ENCODE results near the gene PCSK9.

Gene PCSK9

DNA sequence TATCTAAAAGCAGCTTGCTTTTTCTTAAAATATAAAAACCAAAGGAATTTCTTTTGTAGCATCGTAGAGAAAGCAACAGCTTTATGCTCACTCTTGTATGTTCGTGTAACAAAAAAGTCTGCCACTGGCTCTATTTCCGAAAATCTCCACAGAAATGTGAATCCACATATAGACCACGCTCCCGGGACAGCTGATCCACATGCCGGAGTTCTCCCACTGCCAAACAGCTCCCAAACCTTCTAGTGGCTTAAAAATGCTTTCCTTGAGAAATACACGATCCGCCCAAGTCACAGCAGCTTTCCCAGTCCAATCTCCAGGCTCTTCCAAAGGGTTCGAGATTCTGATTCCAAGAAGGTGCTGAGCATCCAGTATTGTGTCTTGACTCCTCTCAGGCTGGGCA lies 29.3 kb downstream of the PCSK9 start:
- Histone ChIP-seq H3K4me1 (ENCODE audit: control insufficient read depth, insufficient read depth, low read length) (no peaks in the 10 kb centered on the region; the same call in 1 of the 2 replicates), H3K9ac (ENCODE audit: low read depth, low read length) (no peak overlapping the region), H3K36me3 (ENCODE audit: control insufficient read depth, insufficient read depth, low read length) (peaks cover 89% of the 10 kb centered on the region), H3K9me3 (ENCODE audit: control insufficient read depth, insufficient read depth, low read length) (no peaks in the 10 kb centered on the region), H3K27ac (ENCODE audit: low read depth, low read length) (no peak overlapping the region), H3K27me3 (ENCODE audit: control insufficient read depth, insufficient read depth, low read length) (no peaks in the 10 kb centered on the region), H3K4me3 (ENCODE audit: low read depth, low read length) (no peak overlapping the region)

- H3K36me3 ChIP-seq (ENCODE audit: control insufficient read depth, insufficient read depth, low read length): peaks cover 90% of the 10 kb centered on the region
- no peak overlapping the region for H3K27ac ChIP-seq (ENCODE audit: low read depth, low read length)
- H3K27me3 ChIP-seq (ENCODE audit: control insufficient read depth, insufficient read depth, low read length): no peaks in the 10 kb centered on the region
- no peaks in the 10 kb centered on the region for H3K9me3 ChIP-seq (ENCODE audit: control insufficient read depth, insufficient read depth, low read length)
- no peak overlapping the region for H3K9ac ChIP-seq (ENCODE audit: low read depth, low read length)
- no peak overlapping the region for H3K4me3 ChIP-seq (ENCODE audit: low read depth, low read length)
- no peaks in the 10 kb centered on the region; the same call in 1 of the 2 replicates for H3K4me1 ChIP-seq (ENCODE audit: control insufficient read depth, insufficient read depth, low read length)
Observed at GRCh38 chr1:55069280-55069679, 29.9 kb downstream of the PCSK9 start.

GRCh38 chr1:55070293-55071164 lies 31.2 kb downstream of the PCSK9 start:
- Histone ChIP-seq H3K4me1 (ENCODE audit: control insufficient read depth, insufficient read depth, low read length) (no peaks in the 10 kb centered on the region; the same call in 1 of the 2 replicates), H3K36me3 (ENCODE audit: control insufficient read depth, insufficient read depth, low read length) (peaks cover 92% of the 10 kb centered on the region), H3K4me3 (ENCODE audit: low read depth, low read length) (no peak overlapping the region), H3K9me3 (ENCODE audit: control insufficient read depth, insufficient read depth, low read length) (no peaks in the 10 kb centered on the region), H3K27ac (ENCODE audit: low read depth, low read length) (no peak overlapping the region), H3K27me3 (ENCODE audit: control insufficient read depth, insufficient read depth, low read length) (no peaks in the 10 kb centered on the region), H3K9ac (ENCODE audit: low read depth, low read length) (no peak overlapping the region)

DNA sequence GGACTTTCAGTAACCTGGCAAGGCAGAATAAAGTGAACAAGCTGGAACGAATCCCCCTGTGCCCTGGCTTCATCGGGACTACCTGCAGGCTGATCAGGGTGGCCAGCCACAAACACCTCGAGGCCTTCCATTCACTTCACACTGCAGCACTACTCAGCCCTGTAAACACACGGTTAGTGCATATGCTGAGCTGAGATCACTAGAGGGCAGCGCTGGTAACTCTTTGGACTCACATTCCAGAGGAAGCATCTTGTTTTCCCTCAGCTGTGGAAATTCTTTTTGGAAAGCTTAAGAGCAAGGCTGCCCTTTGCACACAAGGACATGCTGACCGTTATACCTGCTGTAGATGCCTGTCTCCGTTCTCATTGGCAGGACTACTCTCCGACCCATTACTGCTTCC lies 32.1 kb downstream of the PCSK9 start:
- no peaks in the 10 kb centered on the region for H3K9me3 ChIP-seq (ENCODE audit: control insufficient read depth, insufficient read depth, low read length)
- no peak overlapping the region for H3K27ac ChIP-seq (ENCODE audit: low read depth, low read length)
- H3K4me3 ChIP-seq (ENCODE audit: low read depth, low read length): no peak overlapping the region
- H3K4me1 ChIP-seq (ENCODE audit: control insufficient read depth, insufficient read depth, low read length): no peaks in the 10 kb centered on the region; the same call in 1 of the 2 replicates
- H3K9ac ChIP-seq (ENCODE audit: low read depth, low read length): no peak overlapping the region
- peaks cover 92% of the 10 kb centered on the region for H3K36me3 ChIP-seq (ENCODE audit: control insufficient read depth, insufficient read depth, low read length)
- no peaks in the 10 kb centered on the region for H3K27me3 ChIP-seq (ENCODE audit: control insufficient read depth, insufficient read depth, low read length)

DNA sequence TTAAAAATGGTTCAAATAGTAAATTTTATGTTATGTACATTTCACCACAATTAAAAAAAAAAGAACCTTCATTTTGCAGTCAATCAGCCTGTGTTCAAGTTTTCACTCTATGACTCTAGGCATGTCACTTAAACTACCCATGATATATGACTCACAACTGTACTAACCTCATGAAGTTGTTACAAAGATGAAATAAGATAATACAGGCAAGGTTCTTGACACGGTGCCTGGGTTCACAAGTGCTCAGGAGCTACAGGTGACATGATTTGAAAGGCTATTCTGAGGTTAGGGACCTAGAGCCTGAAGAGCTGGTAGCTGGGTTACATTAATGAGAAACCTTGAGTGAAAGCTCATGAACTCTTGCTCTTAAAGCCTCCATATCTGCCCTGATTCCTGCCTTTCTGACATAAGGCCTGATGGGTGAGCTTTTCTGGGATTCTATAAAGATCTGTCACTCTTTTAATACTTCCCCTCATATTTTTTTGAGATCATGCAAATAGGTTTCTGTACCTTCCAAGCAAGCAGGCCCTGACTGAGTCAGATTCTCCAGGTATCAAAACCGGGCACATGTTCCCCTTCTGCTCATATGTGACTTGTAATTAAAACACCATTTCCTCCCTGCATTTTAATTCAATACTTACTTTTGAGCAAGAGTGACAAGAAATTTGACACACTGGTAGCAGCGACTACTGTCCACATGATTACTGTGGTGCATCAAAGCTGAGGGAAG lies 34.0 kb downstream of the PCSK9 start:
- no peak overlapping the region for H3K4me3 ChIP-seq (ENCODE audit: low read depth, low read length)
- H3K9ac ChIP-seq (ENCODE audit: low read depth, low read length): no peak overlapping the region
- H3K27me3 ChIP-seq (ENCODE audit: control insufficient read depth, insufficient read depth, low read length): no peaks in the 10 kb centered on the region

DNA sequence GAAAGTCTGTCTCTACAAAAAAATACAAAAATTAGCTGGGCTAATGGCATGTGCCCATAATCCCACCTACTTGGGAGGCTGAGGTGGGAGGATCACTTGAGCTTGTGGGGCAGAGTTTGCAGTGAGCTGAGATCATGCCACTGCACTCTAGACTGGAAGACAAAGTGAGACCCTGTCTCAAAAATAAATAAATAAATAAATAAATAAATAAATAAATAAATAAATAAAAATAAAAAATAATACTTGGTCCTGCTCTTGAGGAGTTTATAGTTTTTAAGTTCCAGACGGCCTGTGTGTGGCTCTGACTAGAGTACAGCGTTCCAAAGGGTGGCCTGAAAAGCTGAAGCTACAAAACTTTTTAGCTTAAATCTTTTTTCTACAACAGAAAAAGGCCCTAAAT lies 35.1 kb downstream of the PCSK9 start:
- no peak overlapping the region for H3K9ac ChIP-seq (ENCODE audit: low read depth, low read length)
- H3K4me1 ChIP-seq (ENCODE audit: control insufficient read depth, insufficient read depth, low read length): peaks cover 1% of the 10 kb centered on the region; the same call in 1 of the 2 replicates
- no peak overlapping the region for H3K27ac ChIP-seq (ENCODE audit: low read depth, low read length)
- peaks cover 91% of the 10 kb centered on the region for H3K36me3 ChIP-seq (ENCODE audit: control insufficient read depth, insufficient read depth, low read length)
- H3K4me3 ChIP-seq (ENCODE audit: low read depth, low read length): no peak overlapping the region
- H3K27me3 ChIP-seq (ENCODE audit: control insufficient read depth, insufficient read depth, low read length): no peaks in the 10 kb centered on the region
- H3K9me3 ChIP-seq (ENCODE audit: control insufficient read depth, insufficient read depth, low read length): no peaks in the 10 kb centered on the region

More for the DNA sequence above, 34.0 kb downstream of the PCSK9 start:
- H3K4me1 ChIP-seq (ENCODE audit: control insufficient read depth, insufficient read depth, low read length): no peaks in the 10 kb centered on the region; the same call in 1 of the 2 replicates
- peaks cover 93% of the 10 kb centered on the region for H3K36me3 ChIP-seq (ENCODE audit: control insufficient read depth, insufficient read depth, low read length)
- H3K27ac ChIP-seq (ENCODE audit: low read depth, low read length): no peak overlapping the region
- H3K9me3 ChIP-seq (ENCODE audit: control insufficient read depth, insufficient read depth, low read length): no peaks in the 10 kb centered on the region

DNA sequence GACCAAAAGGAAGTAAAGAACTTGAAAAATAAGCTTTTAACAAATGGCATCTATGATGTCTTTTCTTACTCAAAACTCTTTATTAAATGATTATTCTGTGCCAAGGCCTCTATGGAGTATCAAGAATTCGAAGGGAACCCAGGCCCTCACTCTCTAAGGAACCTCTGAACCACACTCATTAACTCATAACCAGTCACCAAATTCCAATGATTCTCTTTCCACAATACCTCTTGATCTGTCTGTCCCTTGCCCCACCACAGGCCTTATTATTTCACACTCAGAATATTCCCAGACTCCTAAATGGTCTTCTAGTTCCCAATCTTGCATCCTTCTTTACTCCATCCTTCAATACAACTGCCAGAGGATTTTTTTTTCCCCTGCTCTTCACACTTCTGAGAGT lies 37.0 kb downstream of the PCSK9 start:
- Histone ChIP-seq H3K9me3 (ENCODE audit: control insufficient read depth, insufficient read depth, low read length) (no peaks in the 10 kb centered on the region), H3K9ac (ENCODE audit: low read depth, low read length) (no peak overlapping the region), H3K27ac (ENCODE audit: low read depth, low read length) (no peak overlapping the region), H3K36me3 (ENCODE audit: control insufficient read depth, insufficient read depth, low read length) (peaks cover 94% of the 10 kb centered on the region), H3K4me1 (ENCODE audit: control insufficient read depth, insufficient read depth, low read length) (peaks cover 19% of the 10 kb centered on the region; the same call in 1 of the 2 replicates), H3K27me3 (ENCODE audit: control insufficient read depth, insufficient read depth, low read length) (no peaks in the 10 kb centered on the region), H3K4me3 (ENCODE audit: low read depth, low read length) (no peak overlapping the region)

DNA sequence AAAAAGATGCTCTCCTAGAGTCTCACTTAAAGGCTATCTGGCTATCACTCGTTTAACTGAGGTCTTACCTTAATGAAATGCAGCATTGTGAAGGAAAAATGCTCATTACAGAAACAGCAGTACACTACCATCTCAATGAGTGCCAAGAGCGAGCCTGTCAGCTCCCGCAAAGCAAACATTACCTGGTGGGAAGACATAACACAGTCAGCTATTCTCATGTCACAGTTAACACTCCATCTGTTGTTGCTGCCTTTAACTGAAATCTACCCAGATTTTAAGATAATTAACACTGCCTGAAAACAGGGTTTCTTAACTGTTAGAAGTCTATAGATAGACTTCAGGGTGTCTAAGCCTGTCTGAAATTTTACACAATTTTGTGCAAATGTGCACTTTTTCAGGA lies 39.1 kb downstream of the PCSK9 start:
- peaks cover 26% of the 10 kb centered on the region; the same call in 1 of the 2 replicates for H3K4me1 ChIP-seq (ENCODE audit: control insufficient read depth, insufficient read depth, low read length)
- no peaks in the 10 kb centered on the region for H3K9me3 ChIP-seq (ENCODE audit: control insufficient read depth, insufficient read depth, low read length)
- no peak overlapping the region for H3K9ac ChIP-seq (ENCODE audit: low read depth, low read length)
- H3K27ac ChIP-seq (ENCODE audit: low read depth, low read length): no peak overlapping the region
- peaks cover 94% of the 10 kb centered on the region for H3K36me3 ChIP-seq (ENCODE audit: control insufficient read depth, insufficient read depth, low read length)
- no peaks in the 10 kb centered on the region for H3K27me3 ChIP-seq (ENCODE audit: control insufficient read depth, insufficient read depth, low read length)
- no peak overlapping the region for H3K4me3 ChIP-seq (ENCODE audit: low read depth, low read length)

DNA sequence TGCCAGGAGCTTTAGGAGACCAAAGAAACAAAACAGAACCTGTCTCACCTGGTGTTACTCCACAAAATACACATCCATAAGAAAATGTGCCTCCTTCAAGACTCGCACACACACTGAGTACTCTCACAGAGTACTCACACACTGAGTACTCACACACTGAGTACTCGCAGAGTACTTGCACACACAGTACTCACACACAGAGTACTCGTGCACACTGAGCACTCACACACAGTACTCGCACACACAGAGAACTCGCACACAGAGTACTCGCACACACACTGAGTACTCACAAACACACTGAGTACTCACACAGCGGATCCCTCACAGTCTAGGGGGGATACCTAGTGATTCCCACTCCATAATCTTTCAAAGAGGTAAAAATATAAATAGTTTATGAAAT lies 40.3 kb downstream of the PCSK9 start:
- H3K9me3 ChIP-seq (ENCODE audit: control insufficient read depth, insufficient read depth, low read length): no peaks in the 10 kb centered on the region
- H3K27ac ChIP-seq (ENCODE audit: low read depth, low read length): no peak overlapping the region
- no peak overlapping the region for H3K9ac ChIP-seq (ENCODE audit: low read depth, low read length)
- H3K36me3 ChIP-seq (ENCODE audit: control insufficient read depth, insufficient read depth, low read length): peaks cover 95% of the 10 kb centered on the region
- H3K4me1 ChIP-seq (ENCODE audit: control insufficient read depth, insufficient read depth, low read length): peaks cover 26% of the 10 kb centered on the region; the same call in 1 of the 2 replicates
- H3K4me3 ChIP-seq (ENCODE audit: low read depth, low read length): no peak overlapping the region
- H3K27me3 ChIP-seq (ENCODE audit: control insufficient read depth, insufficient read depth, low read length): no peaks in the 10 kb centered on the region

- Histone ChIP-seq H3K9me3 (ENCODE audit: control insufficient read depth, insufficient read depth, low read length) (no peaks in the 10 kb centered on the region), H3K27ac (ENCODE audit: low read depth, low read length) (peak overlapping the region; percentile 68), H3K9ac (ENCODE audit: low read depth, low read length) (no peak overlapping the region; the same call in 1 of the 2 replicates), H3K4me3 (ENCODE audit: low read depth, low read length) (no peak overlapping the region), H3K4me1 (ENCODE audit: control insufficient read depth, insufficient read depth, low read length) (peaks cover 26% of the 10 kb centered on the region; the same call in 1 of the 2 replicates), H3K27me3 (ENCODE audit: control insufficient read depth, insufficient read depth, low read length) (no peaks in the 10 kb centered on the region), H3K36me3 (ENCODE audit: control insufficient read depth, insufficient read depth, low read length) (peaks cover 95% of the 10 kb centered on the region)
Observed at GRCh38 chr1:55081188-55081904, 42.0 kb downstream of the PCSK9 start.

Measured in HUES48 (cell line).